ENCODE results near the gene OR8B4.

GRCh38 chr11:124445646-124446150 lies 21.0 kb upstream of the OR8B4 start, which contains the start of gene OR8B8:
- TF ChIP-seq POLR2A (IDR thresholded peaks at IDR 0.05) (no peak), CTCF (IDR thresholded peaks at IDR 0.05) (no peak), EP300 (IDR thresholded peaks at IDR 0.05) (no peak), POLR2AphosphoS5 (IDR thresholded peaks at IDR 0.05) (no peak)
